ENCODE measurements around the gene HSD17B1.

The HSD17B1 gene

GRCh38 chr17:42508426-42509165 is 44.1 kb upstream of the HSD17B1 start:
- Histone ChIP-seq H3K9me3 (ENCODE audit: insufficient read depth, low read length) (no peaks in the 10 kb centered on the region), H4K20me1 (ENCODE audit: low read depth, low read length) (no peaks in the 10 kb centered on the region), H3K9ac (ENCODE audit: low read length) (no peak overlapping the region), H3K9me2 (replicated peaks; ENCODE audit: insufficient read depth, low read length) (no peaks in the 10 kb centered on the region), H2AFZ (ENCODE audit: low read depth, low read length, severe bottlenecking) (no peak overlapping the region), H3K4me2 (ENCODE audit: low read depth, low read length, poor library complexity, severe bottlenecking) (no peak overlapping the region), H3K4me3 (ENCODE audit: insufficient read depth, low read length, poor library complexity, severe bottlenecking) (no peak overlapping the region), H3K27ac (ENCODE audit: low read depth, low read length) (no peak overlapping the region), H3K27me3 (ENCODE audit: low read length) (no peaks in the 10 kb centered on the region), H3F3A (ENCODE audit: insufficient read depth) (no peaks in the 10 kb centered on the region), H3K79me2 (ENCODE audit: insufficient read depth, low read length) (no peaks in the 10 kb centered on the region), H3K36me3 (ENCODE audit: low read length) (no peaks in the 10 kb centered on the region)
- TF ChIP-seq EZH2phosphoT487 (conservative IDR thresholded peaks at IDR 0.05; ENCODE audit: low read length) = no peak
- TF ChIP-seq, protein P1, sequence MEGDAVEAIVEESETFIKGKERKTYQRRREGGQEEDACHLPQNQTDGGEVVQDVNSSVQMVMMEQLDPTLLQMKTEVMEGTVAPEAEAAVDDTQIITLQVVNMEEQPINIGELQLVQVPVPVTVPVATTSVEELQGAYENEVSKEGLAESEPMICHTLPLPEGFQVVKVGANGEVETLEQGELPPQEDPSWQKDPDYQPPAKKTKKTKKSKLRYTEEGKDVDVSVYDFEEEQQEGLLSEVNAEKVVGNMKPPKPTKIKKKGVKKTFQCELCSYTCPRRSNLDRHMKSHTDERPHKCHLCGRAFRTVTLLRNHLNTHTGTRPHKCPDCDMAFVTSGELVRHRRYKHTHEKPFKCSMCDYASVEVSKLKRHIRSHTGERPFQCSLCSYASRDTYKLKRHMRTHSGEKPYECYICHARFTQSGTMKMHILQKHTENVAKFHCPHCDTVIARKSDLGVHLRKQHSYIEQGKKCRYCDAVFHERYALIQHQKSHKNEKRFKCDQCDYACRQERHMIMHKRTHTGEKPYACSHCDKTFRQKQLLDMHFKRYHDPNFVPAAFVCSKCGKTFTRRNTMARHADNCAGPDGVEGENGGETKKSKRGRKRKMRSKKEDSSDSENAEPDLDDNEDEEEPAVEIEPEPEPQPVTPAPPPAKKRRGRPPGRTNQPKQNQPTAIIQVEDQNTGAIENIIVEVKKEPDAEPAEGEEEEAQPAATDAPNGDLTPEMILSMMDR (IDR thresholded peaks at IDR 0.05; ENCODE audit: insufficient read depth, low read length, poor library complexity, severe bottlenecking) = no peak

DNA sequence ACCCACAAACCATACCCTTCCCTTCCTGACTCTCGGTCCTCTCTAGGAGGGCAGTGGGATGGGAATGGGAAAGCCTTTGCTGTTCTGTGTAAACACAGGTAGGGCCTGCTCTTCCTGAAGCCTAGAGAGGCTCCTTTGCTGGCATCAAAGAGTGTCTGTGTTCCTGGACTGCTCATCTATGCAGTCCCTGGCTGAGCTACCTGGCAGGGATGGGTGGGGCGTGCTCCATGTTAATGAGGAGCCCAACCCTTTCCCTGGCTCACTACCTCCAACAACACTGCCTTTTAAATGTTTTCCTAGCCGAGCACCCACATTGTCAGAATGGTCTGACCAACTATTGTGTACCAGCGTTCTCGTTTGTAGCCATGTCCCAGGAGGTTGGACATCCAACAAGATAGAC is 43.3 kb upstream of the HSD17B1 start:
- H3K9me3 ChIP-seq (ENCODE audit: insufficient read depth, low read length) = no peaks in the 10 kb centered on the region
- no peaks in the 10 kb centered on the region for H3F3A ChIP-seq (ENCODE audit: insufficient read depth)
- TF ChIP-seq, protein P1 (IDR thresholded peaks at IDR 0.05; ENCODE audit: insufficient read depth, low read length, poor library complexity, severe bottlenecking) = no peak
- no peak for TF ChIP-seq EZH2phosphoT487 (conservative IDR thresholded peaks at IDR 0.05; ENCODE audit: low read length)
- H3K27me3 ChIP-seq (ENCODE audit: low read length) = no peaks in the 10 kb centered on the region
- H3K9me2 ChIP-seq (replicated peaks; ENCODE audit: insufficient read depth, low read length) = no peaks in the 10 kb centered on the region
- H3K27ac ChIP-seq (ENCODE audit: low read depth, low read length) = no peak overlapping the region
- no peaks in the 10 kb centered on the region for H3K79me2 ChIP-seq (ENCODE audit: insufficient read depth, low read length)
- H3K36me3 ChIP-seq (ENCODE audit: low read length) = no peaks in the 10 kb centered on the region
- H2AFZ ChIP-seq (ENCODE audit: low read depth, low read length, severe bottlenecking) = no peak overlapping the region
- H3K9ac ChIP-seq (ENCODE audit: low read length) = no peak overlapping the region
- no peak overlapping the region for H3K4me3 ChIP-seq (ENCODE audit: insufficient read depth, low read length, poor library complexity, severe bottlenecking)
- no peaks in the 10 kb centered on the region for H4K20me1 ChIP-seq (ENCODE audit: low read depth, low read length)
- H3K4me2 ChIP-seq (ENCODE audit: low read depth, low read length, poor library complexity, severe bottlenecking) = no peak overlapping the region

GRCh38 chr17:42509841-42510240 is 42.9 kb upstream of the HSD17B1 start:
- TF ChIP-seq, protein P1 (IDR thresholded peaks at IDR 0.05; ENCODE audit: insufficient read depth, low read length, poor library complexity, severe bottlenecking) = no peak
- no peaks in the 10 kb centered on the region for H3K79me2 ChIP-seq (ENCODE audit: insufficient read depth, low read length)
- no peak overlapping the region for H3K4me2 ChIP-seq (ENCODE audit: low read depth, low read length, poor library complexity, severe bottlenecking)
- no peaks in the 10 kb centered on the region for H3F3A ChIP-seq (ENCODE audit: insufficient read depth)
- H3K27me3 ChIP-seq (ENCODE audit: low read length) = no peaks in the 10 kb centered on the region
- H4K20me1 ChIP-seq (ENCODE audit: low read depth, low read length) = no peaks in the 10 kb centered on the region
- H2AFZ ChIP-seq (ENCODE audit: low read depth, low read length, severe bottlenecking) = no peak overlapping the region
- H3K4me3 ChIP-seq (ENCODE audit: insufficient read depth, low read length, poor library complexity, severe bottlenecking) = no peak overlapping the region
- no peak overlapping the region for H3K27ac ChIP-seq (ENCODE audit: low read depth, low read length)
- H3K9me2 ChIP-seq (replicated peaks; ENCODE audit: insufficient read depth, low read length) = no peaks in the 10 kb centered on the region
- no peaks in the 10 kb centered on the region for H3K9me3 ChIP-seq (ENCODE audit: insufficient read depth, low read length)
- no peak overlapping the region for H3K9ac ChIP-seq (ENCODE audit: low read length)
- H3K36me3 ChIP-seq (ENCODE audit: low read length) = no peaks in the 10 kb centered on the region
